Ovary (tissue), 9 donors: ENCODE measurements around the gene TEF. TPM values are rescaled to one million over a fixed set of nuclear protein-coding genes. Genes with fewer than 3 reads are reported as not detected.
A peak's percentile ranks its signal among the peaks of the same experiment; 100 is the strongest.

ENCODE experiments used
- DNase-seq, 5 donors: peaks; one replicate each; pipeline ENCODE4 v3.0.0-alpha.2; 2019 to 2020
- H3K27ac ChIP-seq, 2 donors: fragments of 200-600 bp; one replicate each; pipeline versions ENCODE4 v1.5.1 to v1.8.0; 2019 to 2022
- H3K27me3 ChIP-seq: fragments of 200-600 bp; one replicate; pipeline ENCODE4 v1.8.0; 2022
- H3K36me3 ChIP-seq: fragments of 200-600 bp; sonication (generic); one replicate; pipeline ENCODE4 v1.5.1; 2019
- H3K4me1 ChIP-seq: one replicate; pipeline ENCODE4 v1.8.1; 2013; ENCODE audit warnings: mild to moderate bottlenecking, moderate library complexity; ENCODE audit not compliant: insufficient read depth
- H3K4me3 ChIP-seq: fragments of 200-600 bp; sonication (generic); one replicate; pipeline ENCODE4 v1.5.1; 2017
- H3K9me3 ChIP-seq, 2 donors: fragments of 200-600 bp in 1 of 2; sonication (generic) in 1 of 2; one replicate each; pipeline versions ENCODE4 v1.5.1 to v1.8.1; 2013 to 2019; ENCODE audit warnings: mild to moderate bottlenecking in 1 of 2, moderate library complexity in 1 of 2
- EP300 ChIP-seq: sonication (generic); formaldehyde crosslinking; IDR thresholded peaks from one replicate; pipeline ENCODE4 v1.6.1; 2017; ENCODE audit warnings: antibody characterized with exemption
- POLR2A ChIP-seq: fragments of 450-650 bp; IDR thresholded peaks from one replicate; pipeline ENCODE4 v1.6.1; 2017; ENCODE audit warnings: antibody characterized with exemption, mild to moderate bottlenecking, moderate library complexity
- WGBS, 3 donors: extraction: QIAGEN DNeasy Blood & Tissue Kit in 1 of 3; methylation state at CpG; one replicate each; pipeline versions ENCODE4 v1.1.5 to v1.1.7; 2013 to 2017; 5-methylcytosine and 5-hydroxymethylcytosine counted together
- intact Hi-C, 4 donors: fragments of 100-400 bp; cut with DNase I; formaldehyde crosslinking; loops; one replicate each; pipeline versions ENCODE4 v1.11.0 to v1.15.1; 2022 to 2023
- polyA plus RNA-seq, 2 donors: library from polyadenylated mRNA; stranded (reverse); fragments of 200-250 nt in 1 of 2; fragments of 350-450 nt in 1 of 2; fragmentation: Illumina TruSeq in 1 of 2; extraction: RNeasy Lipid Tissue Mini Kit (QIAGEN cat#74804) in 1 of 2; gene quantifications; one replicate each; pipeline ENCODE4 v1.2.3, GENCODE V29; 2013 to 2014
- total RNA-seq, 7 donors: library from RNA; depleted of rRNA in 2 of 7; stranded (reverse); fragments of >200 nt in 2 of 7; fragmentation: NEBNext Ultra II Directional in 3 of 7; extraction: Animal tissue kit (Norgen Biotek cat#: 25700) in 3 of 7; gene quantifications; one replicate each; pipeline versions ENCODE4 v1.1.0 to v1.2.4, GENCODE V29; 2016 to 2023
- TF ChIP-seq, protein P1 (sequence below), 3 donors: fragments of 450-650 bp in 2 of 3; fragments of 200-600 bp in 1 of 3; IDR thresholded peaks; one replicate each; pipeline versions ENCODE4 v1.5.1 to v1.8.0; 2016 to 2022; ENCODE audit warnings: antibody characterized with exemption in 3 of 3, mild to moderate bottlenecking in 1 of 3
- donor health status: DM: no; HTN: no; CAD: no; lungs with moderate emphysema.
- donor health status: DM: no; HTN: no; CAD: no.
- donor health status: Bipolar disorder and iron deficiency.
- donor health status: DM: yes; HTN: yes; CAD: no.
- donor health status: DM: no; HTN: no; CAD: no.
- donor health status: DM: yes; HTN: yes; CAD: no.

Gene TEF
- total and polyA plus RNA-seq, 9 donors, result 10.8 to 64.6 (median 42.8) TPM

DNA sequence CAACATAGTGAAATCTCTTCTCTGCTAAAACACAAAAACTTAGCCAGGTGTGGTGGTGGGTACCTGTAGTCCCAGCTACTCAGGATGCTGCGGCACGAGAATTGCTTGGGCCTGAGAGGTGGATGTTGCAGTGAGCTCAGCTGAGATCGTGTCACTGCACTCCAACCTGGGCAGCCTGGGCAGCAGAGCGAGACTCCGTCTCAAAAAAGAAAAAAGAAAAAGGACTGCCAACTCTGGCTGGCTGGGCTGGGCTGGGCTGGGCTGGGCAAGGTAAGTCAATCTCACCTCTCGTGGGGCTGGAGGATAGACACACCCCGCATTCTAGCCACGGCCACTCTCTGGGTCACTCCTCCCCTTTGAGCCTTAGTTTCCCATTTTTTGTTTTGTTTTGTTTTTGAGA, 26.9 kb downstream of the TEF start:
- H3K27me3 ChIP-seq, result no peaks in the 10 kb centered on the region
- no peak overlapping the region for H3K4me3 ChIP-seq
- H3K9me3 ChIP-seq, result no peaks in the 10 kb centered on the region
- TF ChIP-seq POLR2A, result no peak
- no peak for TF ChIP-seq EP300
- TF ChIP-seq, protein P1, sequence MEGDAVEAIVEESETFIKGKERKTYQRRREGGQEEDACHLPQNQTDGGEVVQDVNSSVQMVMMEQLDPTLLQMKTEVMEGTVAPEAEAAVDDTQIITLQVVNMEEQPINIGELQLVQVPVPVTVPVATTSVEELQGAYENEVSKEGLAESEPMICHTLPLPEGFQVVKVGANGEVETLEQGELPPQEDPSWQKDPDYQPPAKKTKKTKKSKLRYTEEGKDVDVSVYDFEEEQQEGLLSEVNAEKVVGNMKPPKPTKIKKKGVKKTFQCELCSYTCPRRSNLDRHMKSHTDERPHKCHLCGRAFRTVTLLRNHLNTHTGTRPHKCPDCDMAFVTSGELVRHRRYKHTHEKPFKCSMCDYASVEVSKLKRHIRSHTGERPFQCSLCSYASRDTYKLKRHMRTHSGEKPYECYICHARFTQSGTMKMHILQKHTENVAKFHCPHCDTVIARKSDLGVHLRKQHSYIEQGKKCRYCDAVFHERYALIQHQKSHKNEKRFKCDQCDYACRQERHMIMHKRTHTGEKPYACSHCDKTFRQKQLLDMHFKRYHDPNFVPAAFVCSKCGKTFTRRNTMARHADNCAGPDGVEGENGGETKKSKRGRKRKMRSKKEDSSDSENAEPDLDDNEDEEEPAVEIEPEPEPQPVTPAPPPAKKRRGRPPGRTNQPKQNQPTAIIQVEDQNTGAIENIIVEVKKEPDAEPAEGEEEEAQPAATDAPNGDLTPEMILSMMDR (IDR thresholded peaks at IDR 0.05), result no peak
- intact Hi-C loops, result no loop called here
- no peak for DNase-seq
- peaks cover 8% of the 10 kb centered on the region for H3K4me1 ChIP-seq
- no peaks in the 10 kb centered on the region for H3K36me3 ChIP-seq
- 87 to 90% (median 89%) methylated on average over 8 of the region's 8 CpGs for WGBS, 3 donors
- no peak overlapping the region for H3K27ac ChIP-seq

DNA sequence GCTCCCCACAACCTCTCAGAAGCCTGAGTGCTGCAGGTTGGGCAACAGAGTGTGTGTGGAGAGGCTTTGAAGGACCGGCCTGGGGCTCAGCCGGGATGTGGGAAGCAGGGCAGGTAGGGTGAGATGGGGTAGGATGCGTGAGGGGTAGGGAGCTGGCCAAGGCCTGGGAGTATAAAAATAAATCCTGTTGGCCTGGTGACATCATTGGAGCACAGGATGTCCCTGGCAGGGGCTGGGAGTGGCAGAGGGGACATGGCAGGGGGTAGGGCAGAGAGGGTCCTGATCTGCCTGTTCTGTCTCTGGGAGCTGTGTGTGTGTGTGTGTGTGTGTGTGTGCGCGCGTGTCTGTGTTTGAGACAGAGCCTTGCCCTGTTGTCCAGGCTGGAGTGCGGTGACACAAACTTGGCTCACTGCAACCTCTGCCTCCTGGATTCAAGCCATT, 28.6 kb downstream of the TEF start:
- Histone ChIP-seq H3K4me3 (no peak overlapping the region), H3K36me3 (no peaks in the 10 kb centered on the region), H3K27me3 (no peaks in the 10 kb centered on the region), H3K27ac (peak overlapping the region in 1 of 2 donors; percentile 43), H3K9me3 (no peaks in the 10 kb centered on the region), H3K4me1 (peaks cover 17% of the 10 kb centered on the region)
- no peak for DNase-seq
- TF ChIP-seq, protein P1 (IDR thresholded peaks at IDR 0.05), result no peak
- TF ChIP-seq EP300 (no peak), POLR2A (no peak)
- intact Hi-C loops, result no loop called here
- WGBS, 3 donors, result 68 to 75% (median 72%) methylated on average over 7 of the region's 7 CpGs

DNA sequence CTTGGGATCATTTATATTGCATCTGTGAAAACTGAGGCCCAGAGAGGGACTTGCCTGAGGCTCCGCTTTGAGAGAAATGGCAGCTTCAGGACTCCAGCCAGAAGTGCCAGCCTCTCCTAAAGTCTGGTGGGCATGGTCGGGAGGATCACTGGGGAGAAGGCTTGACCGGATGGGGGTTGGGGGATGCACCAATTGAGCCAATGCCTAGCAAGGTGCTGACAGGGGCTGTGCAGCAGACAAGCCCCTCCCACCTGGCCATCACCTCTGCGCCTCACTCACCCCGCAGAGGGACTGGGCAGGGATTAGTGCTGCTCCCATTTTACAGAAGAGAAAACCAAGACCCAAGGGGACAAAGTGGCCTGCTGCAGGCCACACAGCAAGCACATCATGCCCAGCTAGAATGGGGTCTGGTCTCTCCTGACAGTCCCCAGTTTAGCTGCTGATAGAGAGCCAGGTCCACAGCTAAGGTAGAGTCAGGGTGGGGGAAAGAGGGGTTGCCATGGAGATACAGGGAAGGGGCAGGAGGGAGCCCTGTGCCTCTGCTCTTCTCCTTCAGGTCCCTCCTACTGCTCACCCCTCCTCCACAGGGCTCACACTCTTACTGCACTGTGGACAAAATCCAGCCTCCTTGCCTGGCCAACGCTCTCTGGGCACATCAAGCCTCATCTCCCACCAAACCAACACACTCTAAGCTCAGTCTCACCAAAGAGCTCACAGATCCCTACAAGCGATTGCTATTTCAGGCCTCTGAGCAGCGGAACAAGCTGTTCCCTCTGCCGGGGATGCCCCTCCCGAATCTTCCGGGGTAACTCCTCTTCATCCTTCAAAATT, 29.5 kb downstream of the TEF start:
- H3K9me3 ChIP-seq, result no peaks in the 10 kb centered on the region
- WGBS, 3 donors, result 49 to 57% (median 53%) methylated on average over 11 of the region's 11 CpGs
- H3K36me3 ChIP-seq, result no peaks in the 10 kb centered on the region
- intact Hi-C loops, result no loop called here
- TF ChIP-seq EP300, result no peak
- TF ChIP-seq POLR2A, result no peak
- TF ChIP-seq, protein P1 (IDR thresholded peaks at IDR 0.05), result no peak
- DNase-seq, result peak in 4 of 5 donors; percentile 36 to 66 (median 58)
- no peaks in the 10 kb centered on the region for H3K27me3 ChIP-seq
- H3K4me3 ChIP-seq, result no peak overlapping the region
- H3K4me1 ChIP-seq, result peaks cover 18% of the 10 kb centered on the region
- peak overlapping the region; percentile 43 to 99 for H3K27ac ChIP-seq

DNA sequence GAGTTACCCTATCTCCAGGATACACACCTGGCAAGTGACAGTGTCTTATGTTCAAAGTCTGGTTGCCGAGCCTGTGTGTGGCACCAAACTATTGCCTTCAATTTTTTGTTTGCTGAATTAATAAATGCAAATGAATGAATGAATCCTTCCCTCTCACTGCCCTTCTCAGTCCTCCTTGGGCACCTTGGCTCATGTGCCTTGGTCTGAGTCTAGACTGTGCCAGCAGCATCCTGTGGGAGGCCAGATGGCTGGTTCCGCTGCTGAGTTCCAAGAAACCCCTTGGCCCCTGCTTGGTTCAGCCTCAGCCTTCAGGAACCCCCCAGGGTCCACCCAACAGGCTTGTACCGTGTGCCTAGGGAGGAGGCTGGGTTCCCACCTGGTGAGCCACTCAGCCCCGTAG, 33.8 kb downstream of the TEF start:
- 89 to 96% (median 91%) methylated on average over 4 of the region's 4 CpGs for WGBS, 3 donors
- Histone ChIP-seq H3K4me1 (peaks cover 26% of the 10 kb centered on the region), H3K27me3 (no peaks in the 10 kb centered on the region), H3K27ac (peak overlapping the region in 1 of 2 donors; percentile 50), H3K36me3 (no peaks in the 10 kb centered on the region), H3K9me3 (no peaks in the 10 kb centered on the region), H3K4me3 (no peak overlapping the region)
- TF ChIP-seq EP300 (no peak), POLR2A (no peak)
- TF ChIP-seq, protein P1 (IDR thresholded peaks at IDR 0.05), result no peak
- intact Hi-C loops, result no loop called here
- no peak for DNase-seq
